IMR-90 (cell line): ENCODE data around the gene GAL3ST1. TPM values are rescaled to one million over a fixed set of nuclear protein-coding genes. Genes with fewer than 3 reads are reported as not detected.

Experiments
- ATAC-seq: fragments of 200-7000 bp; cut with Tn5 transposase; 2 replicates; pipeline ENCODE4 v1.9.1; 2020; ENCODE audit warnings: low read depth, mild to moderate bottlenecking, moderate library complexity
- BruUV-seq: library from RNA; stranded (reverse); fragments of 400-500 nt; replicated peaks from 2 replicates; lab custom pipeline; 2021; lab: Mats Ljungman, UMichigan
- CTCF ChIA-PET: fragments of 300-600 bp; formaldehyde crosslinking; extraction: SDS; loops from one replicate; lab custom pipeline; 2021; ENCODE audit warnings: antibody characterized with exemption; lab: Yijun Ruan, JAX
- POLR2A ChIA-PET: fragments of 300-600 bp; sonication (Branson Sonifier 250); formaldehyde crosslinking; loops from one replicate; lab custom pipeline; 2022; ENCODE audit warnings: antibody characterized with exemption; ENCODE audit not compliant: unreplicated experiment; lab: Charles Lee
- DNase-seq: peaks from one replicate; pipeline ENCODE4 v3.0.0; 2013
- H2AFZ ChIP-seq: replicated peaks from 2 replicates; pipeline ENCODE3; 2013; ENCODE audit warnings: low read length, mild to moderate bottlenecking; ENCODE audit not compliant: poor library complexity
- H2AK5ac ChIP-seq: 2 replicates; pipeline ENCODE4 v1.6.1; 2013; ENCODE audit warnings: low read depth, low read length, inconsistent platforms
- H2AK9ac ChIP-seq: replicated peaks from 2 replicates; pipeline ENCODE3; 2013; ENCODE audit warnings: mild to moderate bottlenecking, low read depth, low read length, moderate library complexity; ENCODE audit not compliant: poor library complexity
- H2BK120ac ChIP-seq: 2 replicates; pipeline ENCODE4 v1.6.1; 2013; ENCODE audit warnings: low read depth, low read length, inconsistent platforms
- H2BK15ac ChIP-seq: 3 replicates; pipeline ENCODE4 v1.6.1; 2013; ENCODE audit warnings: low read depth, low read length, inconsistent platforms
- H2BK20ac ChIP-seq: 2 replicates; pipeline ENCODE4 v1.6.1; 2013; ENCODE audit warnings: low read depth, mild to moderate bottlenecking, inconsistent platforms, low read length, moderate library complexity
- H2BK5ac ChIP-seq: 2 replicates; pipeline ENCODE4 v1.6.1; 2013; ENCODE audit warnings: mild to moderate bottlenecking, low read depth, low read length, inconsistent platforms; ENCODE audit not compliant: poor library complexity, severe bottlenecking
- H3K14ac ChIP-seq: replicated peaks from 2 replicates; pipeline ENCODE4 v1.6.1; 2013; ENCODE audit warnings: low read depth, low read length, inconsistent platforms
- H3K18ac ChIP-seq: 2 replicates; pipeline ENCODE4 v1.6.1; 2013; ENCODE audit warnings: low read depth, low read length, control low read depth
- H3K23ac ChIP-seq: 2 replicates; pipeline ENCODE4 v1.6.1; 2013; ENCODE audit warnings: low read depth, low read length, inconsistent platforms
- H3K27ac ChIP-seq: 2 replicates; pipeline ENCODE4 v1.5.1; 2013; ENCODE audit warnings: mild to moderate bottlenecking, control low read depth, low read length; ENCODE audit not compliant: insufficient read depth
- H3K27me3 ChIP-seq: 2 replicates; pipeline ENCODE4 v1.6.1; 2013; ENCODE audit warnings: low read length; ENCODE audit not compliant: control insufficient read depth, insufficient read depth
- H3K36me3 ChIP-seq: 2 replicates; pipeline ENCODE4 v1.6.1; 2013; ENCODE audit warnings: low read length, mixed read lengths; ENCODE audit not compliant: control insufficient read depth, insufficient read depth
- H3K4ac ChIP-seq: 2 replicates; pipeline ENCODE4 v1.6.1; 2013; ENCODE audit warnings: low read depth, low read length, inconsistent platforms
- H3K4me1 ChIP-seq: 2 replicates; pipeline ENCODE4 v1.6.1; 2013; ENCODE audit warnings: low read length, mixed read lengths; ENCODE audit not compliant: control insufficient read depth, insufficient read depth
- H3K4me2 ChIP-seq: 2 replicates; pipeline ENCODE4 v1.6.1; 2013; ENCODE audit warnings: low read depth, mild to moderate bottlenecking, control low read depth, low read length, moderate library complexity
- H3K4me3 ChIP-seq: 2 replicates; pipeline ENCODE4 v1.5.1; 2013; ENCODE audit warnings: low read depth, mild to moderate bottlenecking, control low read depth, low read length, moderate library complexity; ENCODE audit not compliant: insufficient read depth
- H3K56ac ChIP-seq: 2 replicates; pipeline ENCODE4 v1.6.1; 2013; ENCODE audit warnings: low read length, inconsistent platforms; ENCODE audit not compliant: insufficient read depth; ENCODE audit errors: extremely low read depth
- H3K79me1 ChIP-seq, 2 experiments: 2 replicates each; pipeline ENCODE4 v1.6.1; 2013; ENCODE audit warnings: low read length in 2 of 2, inconsistent platforms in 1 of 2, low read depth in 1 of 2
- H3K9ac ChIP-seq: 2 replicates; pipeline ENCODE4 v1.6.1; 2013; ENCODE audit warnings: low read depth, low read length, control low read depth
- H3K9me1 ChIP-seq: 2 replicates; pipeline ENCODE4 v1.6.1; 2013; ENCODE audit warnings: low read length, inconsistent platforms; ENCODE audit not compliant: insufficient read depth
- H3K9me3 ChIP-seq: 2 replicates; pipeline ENCODE4 v1.6.1; 2013; ENCODE audit warnings: low read length; ENCODE audit not compliant: control insufficient read depth, insufficient read depth
- H4K20me1 ChIP-seq: 2 replicates; pipeline ENCODE4 v1.6.1; 2013; ENCODE audit warnings: low read length, inconsistent platforms; ENCODE audit not compliant: insufficient read depth
- H4K5ac ChIP-seq: 2 replicates; pipeline ENCODE4 v1.6.1; 2013; ENCODE audit warnings: mild to moderate bottlenecking, low read depth, low read length, control low read depth
- H4K8ac ChIP-seq, 2 experiments: 2 replicates each; pipeline ENCODE4 v1.6.1; 2013; ENCODE audit warnings: low read depth in 2 of 2, low read length in 2 of 2, control low read depth in 1 of 2, inconsistent platforms in 1 of 2
- H4K91ac ChIP-seq: 2 replicates; pipeline ENCODE4 v1.6.1; 2013; ENCODE audit warnings: low read depth, low read length, inconsistent platforms; ENCODE audit not compliant: insufficient read depth
- BHLHE40 ChIP-seq: fragments of 150-350 bp; IDR thresholded peaks from 2 replicates; pipeline ENCODE4 v1.6.1; 2016; ENCODE audit warnings: mild to moderate bottlenecking, low read depth, low read length
- CHD1 ChIP-seq: IDR thresholded peaks from 2 replicates; pipeline ENCODE4 v1.6.1; 2012; ENCODE audit warnings: low read depth, low read length, improper control_type of control experiment
- CTCF ChIP-seq: conservative IDR thresholded peaks from 2 replicates; pipeline ENCODE4 v1.5.1; 2012; ENCODE audit warnings: mild to moderate bottlenecking, low read depth, low read length, improper control_type of control experiment
- ELK1 ChIP-seq: fragments of 150-350 bp; IDR thresholded peaks from 2 replicates; pipeline ENCODE4 v1.6.1; 2016; ENCODE audit warnings: low read depth, mild to moderate bottlenecking, low read length, moderate library complexity, borderline replicate concordance
- MXI1 ChIP-seq: IDR thresholded peaks from 2 replicates; pipeline ENCODE4 v1.6.1; 2012; ENCODE audit warnings: low read depth, mild to moderate bottlenecking, low read length, moderate library complexity, borderline replicate concordance
- WGBS, 2 experiments: methylation state at CpG; one replicate each; pipeline versions ENCODE4 v1.1.5 to v1.1.7; 2013; ENCODE audit warnings: missing lambda C conversion rate in 2 of 2; ENCODE audit not compliant: insufficient read length in 1 of 2; ENCODE audit errors: extremely low coverage in 2 of 2; 5-methylcytosine and 5-hydroxymethylcytosine counted together
- dilution Hi-C: fragments of 300-500 bp; cut with HindIII; formaldehyde crosslinking; loops from one replicate; pipeline ENCODE4 v1.14.3; 2018; ENCODE audit warnings: low sequenced_read_pairs; ENCODE audit not compliant: unreplicated experiment
- in situ Hi-C: fragments of 300-500 bp; cut with MboI; formaldehyde crosslinking; loops from 3 replicates; pipeline ENCODE4 v1.14.3; 2019; ENCODE audit warnings: low sequenced_read_pairs, inconsistent platforms, mixed read lengths
- intact Hi-C: fragments of 100-400 bp; cut with micrococcal nuclease; formaldehyde crosslinking; loops from 2 replicates; pipeline ENCODE4 v1.10.0; 2022
- polyA plus RNA-seq, 3 experiments: library from polyadenylated mRNA; depleted of rRNA; stranded (reverse); fragments of >200 nt; gene quantifications; 2 replicates each; pipeline ENCODE4 v1.2.3, GENCODE V29; 2012; ENCODE audit warnings: low replicate concordance in 1 of 3
- total RNA-seq: library from RNA; depleted of rRNA; stranded (reverse); fragments of >200 nt; gene quantifications from 2 replicates; pipeline ENCODE4 v1.2.3, GENCODE V29; 2012

Gene GAL3ST1
- total and polyA plus RNA-seq, 2 of the 4 experiments (the other 2 are of a cell fraction): not detected

GRCh38 chr22:30564045-30564760 lies 10.3 kb downstream of the GAL3ST1 start:
- Histone ChIP-seq H3K9me1 (no peaks in the 10 kb centered on the region), H3K27me3 (peaks cover 46% of the 10 kb centered on the region), H4K5ac (no peak overlapping the region), H3K18ac (no peak overlapping the region), H2BK5ac (no peak overlapping the region), H3K23ac (no peak overlapping the region), H3K4me2 (no peak overlapping the region), H3K4me3 (no peak overlapping the region), H3K14ac (no peak overlapping the region), H2AK9ac (no peak overlapping the region), H2BK15ac (no peak overlapping the region), H2AK5ac (no peak overlapping the region), H2BK20ac (no peak overlapping the region), H4K20me1 (no peaks in the 10 kb centered on the region), H2AFZ (no peak overlapping the region), H3K9me3 (no peaks in the 10 kb centered on the region), H3K4me1 (no peaks in the 10 kb centered on the region), H4K91ac (no peak overlapping the region), H4K8ac (no peak overlapping the region), H3K56ac (no peak overlapping the region), H3K36me3 (no peaks in the 10 kb centered on the region), H3K9ac (no peak overlapping the region), H2BK120ac (no peak overlapping the region), H3K79me1 (no peaks in the 10 kb centered on the region), H3K27ac (no peak overlapping the region), H3K4ac (no peak overlapping the region)
- in situ Hi-C loops: no loop called here
- ChIA-PET CTCF (interaction anchor here (0.6 kb wide), 1 partner anchor 127 kb away, joined by 4 read pairs; no protein-coding TSS in a partner anchor), POLR2A (no interaction called here)
- intact Hi-C loops: loop anchor here (1.0 kb wide), 1 partner anchor 23 kb away; no protein-coding TSS in a partner anchor
- 54% methylated on average over 5 of the region's 8 CpGs; no CpG with 5 or more reads in 1 of the 2 experiments for WGBS, 2 experiments
- dilution Hi-C loops: no loop called here
- TF ChIP-seq CHD1 (no peak), BHLHE40 (no peak), ELK1 (no peak), MXI1 (no peak), CTCF (no peak)
- DNase-seq (no peak), ATAC-seq (no peak)
- BruUV-seq: no TSS peak
